Measurements from ENCODE around the gene ANKRD55. TPM values are rescaled to one million over a fixed set of nuclear protein-coding genes. Genes with fewer than 3 reads are reported as not detected.
A peak's percentile ranks its signal among the peaks of the same experiment; 100 is the strongest.

The ANKRD55 gene
- under 0.01 TPM in 1 of 2 replicates, not detected in the other for total RNA-seq
- polyA plus RNA-seq: 0.25 TPM in 1 of 2 replicates, not detected in the other
- polyA plus RNA-seq (2012): 0.08 and 0.21 TPM in 2 replicates
- not detected in 2 replicates for polyA minus RNA-seq (ENCODE audit: low replicate concordance)

GRCh38 chr5:56233230-56233629, at the start of gene ANKRD55:
Gene ANKRD55, minus strand, starts transcription at chr5:56233330. Its CDS starts 417 bp downstream, at chr5:56232913.
- Histone ChIP-seq H3K79me2 (ENCODE audit: control insufficient read depth, insufficient read depth, low read length) (no peaks in the 10 kb centered on the region), H3K36me3 (ENCODE audit: control insufficient read depth, insufficient read depth, low read length) (no peaks in the 10 kb centered on the region), H3K9ac (ENCODE audit: insufficient read depth, low read length) (no peak within 1 kb of the TSS), H3K4me3 (replicated peaks in 1 of 4; ENCODE audit: control extremely low read depth in 1 of 4, insufficient read depth in 1 of 4, low read depth in 3 of 4, low read length in 4 of 4) (no peak within 1 kb of the TSS), H3K4me1 (ENCODE audit: control insufficient read depth, extremely low read depth, insufficient read depth, low read length) (peaks cover 2% of the 10 kb centered on the region), H3K27me3 (ENCODE audit: control insufficient read depth, insufficient read depth, low read length) (peaks cover 4% of the 10 kb centered on the region), H3K27ac (ENCODE audit: insufficient read depth, low read length) (no peak within 1 kb of the TSS), H2AFZ (ENCODE audit: low read length) (peak within 1 kb of the TSS; percentile 39), H3K4me2 (ENCODE audit: extremely low read depth, insufficient read depth, low read length) (peak within 1 kb of the TSS; percentile 3), H3K9me3 (ENCODE audit: control insufficient read depth, insufficient read depth, low read depth, low read length) (no peaks in the 10 kb centered on the region), H4K20me1 (ENCODE audit: control insufficient read depth, extremely low read depth, insufficient read depth, low read length) (no peaks in the 10 kb centered on the region)
- TF ChIP-seq CTCF (conservative IDR thresholded peaks at IDR 0.05 in 1 of 2, IDR thresholded peaks at IDR 0.05 in 1 of 2; ENCODE audit: low read depth in 1 of 2, low read length in 2 of 2) (no peak), EZH2 (IDR thresholded peaks at IDR 0.05; ENCODE audit: low read length, missing control alignments) (no peak)
- peak in 1 of 2 donors; percentile 18 for DNase-seq (ENCODE audit: low read depth in 2 of 2)

- TF ChIP-seq CTCF (conservative IDR thresholded peaks at IDR 0.05 in 1 of 2, IDR thresholded peaks at IDR 0.05 in 1 of 2; ENCODE audit: low read depth in 1 of 2, low read length in 2 of 2) (no peak), EZH2 (IDR thresholded peaks at IDR 0.05; ENCODE audit: low read length, missing control alignments) (no peak)
- Histone ChIP-seq H3K36me3 (ENCODE audit: control insufficient read depth, insufficient read depth, low read length) (no peaks in the 10 kb centered on the region), H3K27ac (ENCODE audit: insufficient read depth, low read length) (no peak overlapping the region), H4K20me1 (ENCODE audit: control insufficient read depth, extremely low read depth, insufficient read depth, low read length) (no peaks in the 10 kb centered on the region), H3K9ac (ENCODE audit: insufficient read depth, low read length) (no peak overlapping the region), H3K4me2 (ENCODE audit: extremely low read depth, insufficient read depth, low read length) (no peak overlapping the region), H3K4me1 (ENCODE audit: control insufficient read depth, extremely low read depth, insufficient read depth, low read length) (peaks cover 15% of the 10 kb centered on the region), H3K4me3 (replicated peaks in 1 of 4; ENCODE audit: control extremely low read depth in 1 of 4, insufficient read depth in 1 of 4, low read depth in 3 of 4, low read length in 4 of 4) (no peak overlapping the region), H3K79me2 (ENCODE audit: control insufficient read depth, insufficient read depth, low read length) (no peaks in the 10 kb centered on the region), H3K27me3 (ENCODE audit: control insufficient read depth, insufficient read depth, low read length) (no peaks in the 10 kb centered on the region), H2AFZ (ENCODE audit: low read length) (no peak overlapping the region), H3K9me3 (ENCODE audit: control insufficient read depth, insufficient read depth, low read depth, low read length) (no peaks in the 10 kb centered on the region)
- DNase-seq (ENCODE audit: low read depth in 2 of 2): no peak
Measured at GRCh38 chr5:56282216-56282615, 49.1 kb upstream of the ANKRD55 start.

GRCh38 chr5:56281489-56282165, 48.5 kb upstream of the ANKRD55 start:
- Histone ChIP-seq H3K27me3 (ENCODE audit: control insufficient read depth, insufficient read depth, low read length) (no peaks in the 10 kb centered on the region), H2AFZ (ENCODE audit: low read length) (no peak overlapping the region), H3K27ac (ENCODE audit: insufficient read depth, low read length) (no peak overlapping the region), H3K4me1 (ENCODE audit: control insufficient read depth, extremely low read depth, insufficient read depth, low read length) (peaks cover 15% of the 10 kb centered on the region), H3K4me3 (replicated peaks in 1 of 4; ENCODE audit: control extremely low read depth in 1 of 4, insufficient read depth in 1 of 4, low read depth in 3 of 4, low read length in 4 of 4) (no peak overlapping the region), H3K4me2 (ENCODE audit: extremely low read depth, insufficient read depth, low read length) (no peak overlapping the region), H3K9me3 (ENCODE audit: control insufficient read depth, insufficient read depth, low read depth, low read length) (no peaks in the 10 kb centered on the region), H4K20me1 (ENCODE audit: control insufficient read depth, extremely low read depth, insufficient read depth, low read length) (no peaks in the 10 kb centered on the region), H3K79me2 (ENCODE audit: control insufficient read depth, insufficient read depth, low read length) (no peaks in the 10 kb centered on the region), H3K36me3 (ENCODE audit: control insufficient read depth, insufficient read depth, low read length) (no peaks in the 10 kb centered on the region), H3K9ac (ENCODE audit: insufficient read depth, low read length) (no peak overlapping the region)
- TF ChIP-seq CTCF (conservative IDR thresholded peaks at IDR 0.05 in 1 of 2, IDR thresholded peaks at IDR 0.05 in 1 of 2; ENCODE audit: low read depth in 1 of 2, low read length in 2 of 2) (no peak), EZH2 (IDR thresholded peaks at IDR 0.05; ENCODE audit: low read length, missing control alignments) (no peak)
- no peak for DNase-seq (ENCODE audit: low read depth in 2 of 2)

Data from fibroblast of lung (primary cell).